Esophagus squamous epithelium (tissue), 4 donors: ENCODE measurements around the gene BAHCC1.

ENCODE experiments used
- POLR2A ChIP-seq, 4 donors: fragments of 450-650 bp; IDR thresholded peaks; one replicate each; pipeline ENCODE4 v1.6.1; 2017; ENCODE audit warnings: antibody characterized with exemption in 4 of 4, mild to moderate bottlenecking in 4 of 4, moderate library complexity in 3 of 4
- TF ChIP-seq, protein P1 (sequence below), 6 experiments: fragments of 450-650 bp in 4 of 6; fragments of 200-600 bp in 2 of 6; sonication (generic) in 2 of 6; IDR thresholded peaks; one replicate each; pipeline ENCODE4 v1.5.1; 2016 to 2019; ENCODE audit warnings: antibody characterized with exemption in 6 of 6, mild to moderate bottlenecking in 4 of 6, moderate library complexity in 4 of 6

DNA sequence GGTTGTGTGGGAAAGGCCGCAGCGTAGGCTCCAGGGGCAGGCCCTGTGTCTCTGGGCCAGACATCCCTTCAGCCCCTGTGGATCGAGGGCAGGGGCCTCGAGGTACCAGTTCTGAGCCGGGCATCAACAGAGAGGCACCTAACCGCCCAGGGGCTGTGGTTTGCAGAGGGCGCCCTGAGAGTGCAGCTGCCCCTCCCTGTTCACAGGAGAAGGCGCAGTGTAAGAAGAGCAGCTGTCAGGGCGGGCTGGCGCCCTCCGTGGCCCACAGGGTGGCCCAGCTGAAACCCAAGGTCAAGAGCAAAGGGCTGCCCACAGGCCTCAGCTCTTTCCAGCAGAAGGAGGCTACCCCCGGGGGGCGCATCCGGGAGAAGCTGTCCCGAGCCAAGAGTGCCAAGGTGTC is 60.8 kb downstream of the BAHCC1 start:
- TF ChIP-seq, protein P1, sequence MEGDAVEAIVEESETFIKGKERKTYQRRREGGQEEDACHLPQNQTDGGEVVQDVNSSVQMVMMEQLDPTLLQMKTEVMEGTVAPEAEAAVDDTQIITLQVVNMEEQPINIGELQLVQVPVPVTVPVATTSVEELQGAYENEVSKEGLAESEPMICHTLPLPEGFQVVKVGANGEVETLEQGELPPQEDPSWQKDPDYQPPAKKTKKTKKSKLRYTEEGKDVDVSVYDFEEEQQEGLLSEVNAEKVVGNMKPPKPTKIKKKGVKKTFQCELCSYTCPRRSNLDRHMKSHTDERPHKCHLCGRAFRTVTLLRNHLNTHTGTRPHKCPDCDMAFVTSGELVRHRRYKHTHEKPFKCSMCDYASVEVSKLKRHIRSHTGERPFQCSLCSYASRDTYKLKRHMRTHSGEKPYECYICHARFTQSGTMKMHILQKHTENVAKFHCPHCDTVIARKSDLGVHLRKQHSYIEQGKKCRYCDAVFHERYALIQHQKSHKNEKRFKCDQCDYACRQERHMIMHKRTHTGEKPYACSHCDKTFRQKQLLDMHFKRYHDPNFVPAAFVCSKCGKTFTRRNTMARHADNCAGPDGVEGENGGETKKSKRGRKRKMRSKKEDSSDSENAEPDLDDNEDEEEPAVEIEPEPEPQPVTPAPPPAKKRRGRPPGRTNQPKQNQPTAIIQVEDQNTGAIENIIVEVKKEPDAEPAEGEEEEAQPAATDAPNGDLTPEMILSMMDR (IDR thresholded peaks at IDR 0.05) = no peak
- no peak for TF ChIP-seq POLR2A (IDR thresholded peaks at IDR 0.05)
